GM23338 (cell line): ENCODE data around the gene GPR4. TPM values are rescaled to one million over a fixed set of nuclear protein-coding genes. Genes with fewer than 3 reads are reported as not detected.

ENCODE experiments used
- ATAC-seq: fragments of 200-7000 bp; cut with Tn5 transposase; 3 replicates; pipeline ENCODE4 v1.9.1; 2020
- DNase-seq: peaks from one replicate; pipeline ENCODE4 v3.0.0-alpha.2; 2015; ENCODE audit warnings: low spot score
- H2AFZ ChIP-seq: fragments of 200-600 bp; sonication (generic); 2 replicates; pipeline ENCODE4 v1.8.0; 2016; ENCODE audit warnings: antibody characterized with exemption, mild to moderate bottlenecking, moderate library complexity
- H3F3A ChIP-seq: fragments of 200-600 bp; sonication (generic); replicated peaks from 2 replicates; pipeline ENCODE4 v1.8.0; 2017; ENCODE audit warnings: antibody characterized with exemption, mixed run types, low read depth
- H3K27ac ChIP-seq: fragments of 200-600 bp; sonication (generic); 2 replicates; pipeline ENCODE4 v1.6.1; 2016; ENCODE audit warnings: low read depth
- H3K27me3 ChIP-seq: fragments of 200-600 bp; sonication (generic); 2 replicates; pipeline ENCODE4 v1.8.0; 2016; ENCODE audit warnings: mild to moderate bottlenecking, mixed run types, moderate library complexity; ENCODE audit not compliant: insufficient read depth
- H3K36me3 ChIP-seq: fragments of 200-600 bp; sonication (generic); 2 replicates; pipeline ENCODE4 v1.8.0; 2016; ENCODE audit warnings: mild to moderate bottlenecking; ENCODE audit not compliant: insufficient read depth
- H3K4me1 ChIP-seq: fragments of 200-600 bp; sonication (generic); 2 replicates; pipeline ENCODE4 v1.8.0; 2016; ENCODE audit warnings: mild to moderate bottlenecking, moderate library complexity; ENCODE audit not compliant: insufficient read depth
- H3K4me2 ChIP-seq: fragments of 200-600 bp; sonication (generic); 2 replicates; pipeline ENCODE4 v1.7.1; 2017; ENCODE audit warnings: mixed run types
- H3K4me3 ChIP-seq: fragments of 200-600 bp; sonication (generic); 2 replicates; pipeline ENCODE4 v1.6.1; 2016; ENCODE audit warnings: mixed run types
- H3K79me2 ChIP-seq: fragments of 200-600 bp; sonication (generic); replicated peaks from 2 replicates; pipeline ENCODE4 v1.8.0; 2017; ENCODE audit warnings: mild to moderate bottlenecking; ENCODE audit not compliant: insufficient read depth
- H3K9me2 ChIP-seq: fragments of 200-600 bp; sonication (generic); 2 replicates; pipeline ENCODE4 v1.8.0; 2017; ENCODE audit not compliant: insufficient read depth
- H4K20me1 ChIP-seq: fragments of 200-600 bp; sonication (generic); replicated peaks from 2 replicates; pipeline ENCODE4 v1.8.0; 2017; ENCODE audit warnings: mild to moderate bottlenecking; ENCODE audit not compliant: insufficient read depth
- H3K27ac Mint-ChIP-seq: 2 replicates; pipeline ENCODE4 v1.8.0; 2020; ENCODE audit warnings: inconsistent platforms, mild to moderate bottlenecking, moderate library complexity, mixed read lengths
- H3K27me3 Mint-ChIP-seq: 3 replicates; pipeline ENCODE4 v1.8.0; 2022; ENCODE audit warnings: low read depth, mild to moderate bottlenecking, moderate library complexity, mixed read lengths, inconsistent platforms; ENCODE audit not compliant: insufficient read depth, poor library complexity
- H3K36me3 Mint-ChIP-seq: 3 replicates; pipeline ENCODE4 v1.8.0; 2021; ENCODE audit warnings: low read depth, mild to moderate bottlenecking, inconsistent platforms, moderate library complexity, mixed read lengths
- H3K4me1 Mint-ChIP-seq: 3 replicates; pipeline ENCODE4 v1.8.0; 2020; ENCODE audit warnings: mild to moderate bottlenecking, inconsistent platforms, mixed read lengths
- H3K4me3 Mint-ChIP-seq: 3 replicates; pipeline ENCODE4 v1.8.0; 2021; ENCODE audit warnings: moderate library complexity, mild to moderate bottlenecking, inconsistent platforms, mixed read lengths
- H3K9me3 Mint-ChIP-seq: 3 replicates; pipeline ENCODE4 v1.8.0; 2020; ENCODE audit warnings: moderate library complexity, mild to moderate bottlenecking, inconsistent platforms, mixed read lengths
- CREB1 ChIP-seq: fragments of 250-450 bp; sonication (Bioruptor Pico); IDR thresholded peaks from 2 replicates; pipeline ENCODE4 v1.5.0; 2020; ENCODE audit warnings: low read depth, mild to moderate bottlenecking, moderate library complexity
- CTCF ChIP-seq, 2 experiments: fragments of 200-600 bp in 1 of 2; sonication (generic) in 1 of 2; conservative IDR thresholded peaks; 2 replicates each; pipeline versions ENCODE4 v1.5.1 to v1.6.1; 2016 to 2017; ENCODE audit warnings: antibody characterized with exemption in 2 of 2, low read depth in 2 of 2, mild to moderate bottlenecking in 2 of 2, moderate library complexity in 1 of 2
- ETS1 ChIP-seq: IDR thresholded peaks from 2 replicates; pipeline ENCODE4 v1.6.1; 2016; ENCODE audit warnings: antibody characterized with exemption
- EZH2 ChIP-seq: fragments of 200-600 bp; sonication (generic); IDR thresholded peaks from one replicate; pipeline ENCODE4 v1.8.0; 2017; ENCODE audit warnings: antibody characterized with exemption, mild to moderate bottlenecking, low read depth; ENCODE audit not compliant: unreplicated experiment
- EZH2phosphoT487 ChIP-seq: fragments of 200-600 bp; sonication (generic); IDR thresholded peaks from one replicate; pipeline ENCODE4 v1.8.1; 2018; ENCODE audit warnings: antibody characterized with exemption; ENCODE audit not compliant: unreplicated experiment
- JUNB ChIP-seq: IDR thresholded peaks from one replicate; pipeline ENCODE4 v1.6.1; 2016; ENCODE audit warnings: antibody characterized with exemption; ENCODE audit not compliant: unreplicated experiment
- NANOG ChIP-seq: IDR thresholded peaks from 2 replicates; pipeline ENCODE4 v1.6.1; 2016; ENCODE audit warnings: antibody characterized with exemption, borderline replicate concordance
- POLR2AphosphoS5 ChIP-seq: IDR thresholded peaks from 2 replicates; pipeline ENCODE4 v1.6.1; 2016; ENCODE audit warnings: antibody characterized with exemption, low read depth
- REST ChIP-seq: IDR thresholded peaks from one replicate; pipeline ENCODE4 v1.6.1; 2018; ENCODE audit warnings: antibody characterized with exemption; ENCODE audit not compliant: unreplicated experiment
- STAT1 ChIP-seq: IDR thresholded peaks from one replicate; pipeline ENCODE4 v1.6.1; 2016; ENCODE audit warnings: antibody characterized with exemption; ENCODE audit not compliant: unreplicated experiment
- ZNF114 ChIP-seq: fragments of 250-450 bp; sonication (Bioruptor Pico); IDR thresholded peaks from 2 replicates; pipeline ENCODE4 v1.5.0; 2020; ENCODE audit warnings: mild to moderate bottlenecking, moderate library complexity
- ZNF331 ChIP-seq: fragments of 250-450 bp; sonication (Bioruptor Pico); IDR thresholded peaks from 2 replicates; pipeline ENCODE4 v1.5.0; 2020; ENCODE audit warnings: low read depth, mild to moderate bottlenecking, moderate library complexity
- ZNF462 ChIP-seq: fragments of 250-450 bp; sonication (Bioruptor Pico); IDR thresholded peaks from 2 replicates; pipeline ENCODE4 v1.5.0; 2020; ENCODE audit warnings: mild to moderate bottlenecking, moderate library complexity
- polyA plus RNA-seq: library from polyadenylated mRNA; unstranded; fragments of >200 nt; fragmentation: Nextera tagmentation; extraction: Ambion mirVana; gene quantifications from 2 replicates; pipeline ENCODE4 v1.2.1, GENCODE V29; 2016
- total RNA-seq: library from RNA; depleted of rRNA; stranded (reverse); fragments of >200 nt; shearing (Covaris generic); gene quantifications from 2 replicates; pipeline ENCODE4 v1.2.3, GENCODE V29; 2014

The GPR4 gene
- total and polyA plus RNA-seq, 2 experiments from 2014 or later, result 0.06 to 0.14 TPM

GRCh38 chr19:45587873-45588272 lies 14.1 kb downstream of the GPR4 start:
- ATAC-seq (no peak), DNase-seq (no peak)
- TF ChIP-seq POLR2AphosphoS5 (no peak), ZNF462 (CRISPR knock-in tag) (no peak), ZNF331 (CRISPR knock-in tag) (no peak), JUNB (no peak), NANOG (no peak), EZH2 (no peak), EZH2phosphoT487 (no peak), STAT1 (no peak), REST (no peak), CREB1 (CRISPR knock-in tag) (no peak), CTCF (conservative IDR thresholded peaks at IDR 0.05; ENCODE audit: low read depth in 2 of 2) (no peak), ETS1 (no peak), ZNF114 (CRISPR knock-in tag) (no peak)
- Histone ChIP-seq H3K79me2 (peaks cover 7% of the 10 kb centered on the region), H3K4me3 (no peak overlapping the region), H3K4me1 (no peaks in the 10 kb centered on the region; the same call in 1 of the 2 replicates), H4K20me1 (no peaks in the 10 kb centered on the region; the same call in 1 of the 2 replicates), H3K36me3 (no peaks in the 10 kb centered on the region), H3K27me3 (peaks cover 34% of the 10 kb centered on the region), H3F3A (peaks cover 10% of the 10 kb centered on the region), H3K27ac (no peak overlapping the region), H2AFZ (no peak overlapping the region), H3K9me2 (no peaks in the 10 kb centered on the region), H3K4me2 (no peak overlapping the region)
- H3K27ac Mint-ChIP-seq, result no peak overlapping the region
- H3K27me3 Mint-ChIP-seq, result peaks cover 27% of the 10 kb centered on the region
- H3K4me1 Mint-ChIP-seq, result peaks cover under 1% of the 10 kb centered on the region; the same call in 1 of the 3 replicates
- H3K9me3 Mint-ChIP-seq, result peaks cover 8% of the 10 kb centered on the region
- no peaks in the 10 kb centered on the region; the same call in 2 of the 3 replicates for H3K36me3 Mint-ChIP-seq
- no peak overlapping the region for H3K4me3 Mint-ChIP-seq
